ENCODE data around the gene SLC7A7.
"Not testable (repeated sequence)": the region's sequence is repeated elsewhere in the genome, so short reads cannot be mapped to it uniquely, and the experiment has no call there.

SLC7A7 gene

GRCh38 chr14:22820731-22821130 lies 5.5 kb upstream of the SLC7A7 start:
- DNase-seq = peak; percentile 62

- DNase-seq = peak; percentile 51
These were observed 4.1 kb upstream of the SLC7A7 start for GRCh38 chr14:22819151-22819988.

- DNase-seq = no peak
These were observed 862 bp downstream of the SLC7A7 start for GRCh38 chr14:22814373-22814772.

- DNase-seq = no peak
These were observed 2.1 kb downstream of the SLC7A7 start for GRCh38 chr14:22813145-22813544.

GRCh38 chr14:22812744-22813143 lies 2.5 kb downstream of the SLC7A7 start:
- no peak for DNase-seq

GRCh38 chr14:22811722-22812121 lies 3.5 kb downstream of the SLC7A7 start:
- DNase-seq = no peak

- no peak for DNase-seq
These were observed 6.6 kb downstream of the SLC7A7 start for GRCh38 chr14:22808388-22809209.

- DNase-seq = peak; percentile 93
These were observed 7.7 kb downstream of the SLC7A7 start for GRCh38 chr14:22807432-22808087.

GRCh38 chr14:22805235-22805634 lies 10.0 kb downstream of the SLC7A7 start:
- not testable (repeated sequence) for DNase-seq

GRCh38 chr14:22803687-22803974 lies 11.6 kb downstream of the SLC7A7 start:
- no peak for DNase-seq

GRCh38 chr14:22802860-22803686 lies 12.2 kb downstream of the SLC7A7 start:
- no peak for DNase-seq

GRCh38 chr14:22801716-22802115 lies 13.5 kb downstream of the SLC7A7 start:
- no peak for DNase-seq

GRCh38 chr14:22800346-22800745 lies 14.9 kb downstream of the SLC7A7 start:
- no peak for DNase-seq

- no peak for DNase-seq
These were observed 16.7 kb downstream of the SLC7A7 start for GRCh38 chr14:22798528-22798927.

- no peak for DNase-seq
These were observed 18.0 kb downstream of the SLC7A7 start for GRCh38 chr14:22797017-22797917.

- DNase-seq = no peak
These were observed 19.0 kb downstream of the SLC7A7 start for GRCh38 chr14:22796087-22796707.

GRCh38 chr14:22794551-22794951 lies 20.7 kb downstream of the SLC7A7 start:
- DNase-seq = no peak

- no peak for DNase-seq
These were observed 21.3 kb downstream of the SLC7A7 start for GRCh38 chr14:22793976-22794375.

GRCh38 chr14:22793550-22793949 lies 21.7 kb downstream of the SLC7A7 start:
- DNase-seq = not testable (repeated sequence)

- DNase-seq = no peak
These were observed 23.1 kb downstream of the SLC7A7 start for GRCh38 chr14:22792158-22792557.

- DNase-seq = peak; percentile 96
These were observed 23.9 kb downstream of the SLC7A7 start for GRCh38 chr14:22791301-22791700.
